Astrocyte of the spinal cord (primary cell): Measurements from ENCODE around the gene GMEB2.
"Not testable (repeated sequence)": the region's sequence is repeated elsewhere in the genome, so short reads cannot be mapped to it uniquely, and the experiment has no call there.

Source experiments
- DNase-seq: peaks from one replicate; pipeline ENCODE4 v3.0.0; 2011; ENCODE audit warnings: low read depth, low spot score
- H3K4me3 ChIP-seq: 2 replicates; pipeline ENCODE4 v1.5.1; 2011; ENCODE audit warnings: low read depth, mild to moderate bottlenecking, low read length, moderate library complexity
- CTCF ChIP-seq: IDR thresholded peaks from 2 replicates; pipeline ENCODE4 v1.5.1; 2012; ENCODE audit warnings: low read depth, mild to moderate bottlenecking, low read length, inconsistent platforms
- in situ Hi-C: cut with HindIII; loops from 2 replicates; pipeline ENCODE4 v1.10.0; 2017; ENCODE audit warnings: low sequenced_read_pairs

Gene GMEB2

DNA sequence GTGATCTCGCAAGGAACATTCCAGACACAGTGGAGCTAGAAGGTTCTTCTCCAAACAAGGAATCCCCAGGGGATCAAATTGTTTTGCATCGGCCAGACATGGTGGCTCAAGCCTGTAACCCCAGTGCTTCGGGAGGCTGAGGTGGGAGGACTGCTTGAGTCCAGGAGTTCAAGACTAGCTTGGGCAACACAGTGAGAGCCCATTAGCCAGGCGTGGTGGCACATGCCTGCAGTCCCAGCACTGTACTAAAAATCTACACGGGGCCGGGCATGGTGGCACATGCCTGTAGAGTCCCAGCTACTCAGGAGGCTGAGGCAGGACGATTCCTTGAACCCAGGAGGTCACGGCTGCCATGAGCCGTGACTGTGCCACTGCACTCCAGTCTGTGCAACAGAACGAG is 15.3 kb downstream of the GMEB2 start:
- in situ Hi-C loops: no loop called here
- TF ChIP-seq CTCF: no peak
- no peak overlapping the region for H3K4me3 ChIP-seq
- no peak for DNase-seq

GRCh38 chr20:63610581-63611435 is 16.1 kb downstream of the GMEB2 start:
- no peak for TF ChIP-seq CTCF
- in situ Hi-C loops: no loop called here
- no peak overlapping the region for H3K4me3 ChIP-seq
- no peak for DNase-seq

GRCh38 chr20:63606686-63607085 is 20.2 kb downstream of the GMEB2 start:
- no peak overlapping the region for H3K4me3 ChIP-seq
- no peak for DNase-seq
- TF ChIP-seq CTCF: no peak
- in situ Hi-C loops: no loop called here

- no peak for DNase-seq
- TF ChIP-seq CTCF: no peak
- in situ Hi-C loops: no loop called here
- H3K4me3 ChIP-seq: no peak overlapping the region
Observed at GRCh38 chr20:63602321-63602720, 24.6 kb downstream of the GMEB2 start.

GRCh38 chr20:63601679-63602078 is 25.2 kb downstream of the GMEB2 start:
- DNase-seq, H3K4me3 ChIP-seq, in situ Hi-C loops: not testable (repeated sequence)

DNA sequence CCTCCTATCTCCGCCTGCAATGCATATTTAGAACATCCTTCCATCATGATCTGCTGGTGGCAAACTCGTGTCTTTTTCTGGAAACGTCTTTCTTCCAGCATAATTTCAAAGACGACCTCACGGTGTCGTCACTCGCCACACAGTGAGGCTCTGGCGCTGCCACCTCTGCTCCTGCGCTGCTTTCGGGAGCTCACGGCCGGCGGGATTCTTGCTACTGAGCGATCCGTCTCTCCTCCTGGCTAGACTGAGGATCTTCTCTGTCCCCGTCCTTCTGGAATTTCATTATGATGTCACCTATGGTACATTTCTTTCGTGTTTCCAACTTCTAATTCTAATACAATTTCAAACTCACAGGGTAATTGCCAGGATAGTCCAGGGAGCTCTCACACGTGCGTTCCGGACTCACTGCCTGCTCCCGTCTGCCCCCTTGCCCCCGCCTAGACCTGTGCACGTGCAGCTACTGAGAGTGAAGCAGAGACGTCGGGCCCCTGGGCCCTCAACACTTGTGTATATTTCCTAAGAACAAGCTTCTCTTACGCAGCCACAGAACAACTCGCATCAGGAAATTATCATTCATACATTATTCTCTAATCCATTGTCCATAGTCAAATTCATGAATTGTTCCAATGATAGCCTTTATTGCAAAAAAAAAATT is 27.4 kb downstream of the GMEB2 start:
- no peak for TF ChIP-seq CTCF
- in situ Hi-C loops: no loop called here
- DNase-seq: no peak
- H3K4me3 ChIP-seq: no peak overlapping the region
